GM21526 (cell line): Measurements from ENCODE around the gene HCST.
"Not testable (repeated sequence)": the region's sequence is repeated elsewhere in the genome, so short reads cannot be mapped to it uniquely, and the experiment has no call there.

Experiments
- ATAC-seq: cut with Tn5 transposase; IDR thresholded peaks from one replicate; pipeline ENCODE4 v1.9.1; 2021; ENCODE audit warnings: moderate library complexity; ENCODE audit not compliant: unreplicated experiment, low FRiP score

Gene HCST

DNA sequence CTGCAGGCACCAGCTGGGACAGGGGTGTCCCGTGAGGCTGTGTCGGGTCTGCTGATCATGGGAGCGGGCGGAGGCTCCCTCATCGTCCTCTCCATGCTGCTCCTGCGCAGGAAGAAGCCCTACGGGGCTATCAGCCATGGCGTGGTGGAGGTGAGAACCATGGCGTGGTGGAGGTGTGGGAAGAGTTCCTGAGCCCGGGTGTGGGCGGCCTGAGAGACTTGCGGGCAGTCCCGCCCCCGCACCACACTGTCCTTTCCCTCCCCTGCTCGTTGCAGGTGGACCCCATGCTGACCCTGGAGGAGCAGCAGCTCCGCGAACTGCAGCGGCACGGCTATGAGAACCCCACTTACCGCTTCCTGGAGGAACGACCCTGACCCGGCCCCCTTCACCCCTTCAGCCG, 23.3 kb upstream of the HCST start:
- ATAC-seq, result no peak

DNA sequence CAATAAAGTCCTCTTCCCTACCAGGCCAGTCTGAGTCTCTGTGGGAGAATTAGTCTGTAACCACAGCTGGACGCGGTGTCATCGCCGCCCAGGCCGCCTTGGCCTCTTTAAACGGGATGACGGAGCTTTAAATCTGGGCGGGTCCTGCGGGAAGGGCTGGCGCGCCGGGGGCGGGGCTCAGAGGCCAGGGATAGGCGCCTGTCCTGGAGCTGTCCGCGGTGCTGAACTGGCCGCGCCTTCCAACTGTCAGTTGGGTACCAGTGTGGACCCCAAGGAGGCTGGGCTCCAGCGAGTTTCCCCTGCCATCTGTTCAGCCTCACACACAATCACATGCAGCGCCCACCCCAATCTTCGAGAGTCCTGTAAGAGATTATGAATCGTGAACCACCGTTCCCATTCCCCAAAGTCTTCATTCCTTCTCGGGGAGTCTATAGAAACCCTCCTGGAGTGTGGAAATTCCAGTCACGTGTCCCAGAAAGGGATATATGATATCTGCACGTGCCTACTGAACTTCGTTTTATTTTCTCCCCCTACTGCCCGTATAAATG, 22.5 kb upstream of the HCST start:
- no peak for ATAC-seq

DNA sequence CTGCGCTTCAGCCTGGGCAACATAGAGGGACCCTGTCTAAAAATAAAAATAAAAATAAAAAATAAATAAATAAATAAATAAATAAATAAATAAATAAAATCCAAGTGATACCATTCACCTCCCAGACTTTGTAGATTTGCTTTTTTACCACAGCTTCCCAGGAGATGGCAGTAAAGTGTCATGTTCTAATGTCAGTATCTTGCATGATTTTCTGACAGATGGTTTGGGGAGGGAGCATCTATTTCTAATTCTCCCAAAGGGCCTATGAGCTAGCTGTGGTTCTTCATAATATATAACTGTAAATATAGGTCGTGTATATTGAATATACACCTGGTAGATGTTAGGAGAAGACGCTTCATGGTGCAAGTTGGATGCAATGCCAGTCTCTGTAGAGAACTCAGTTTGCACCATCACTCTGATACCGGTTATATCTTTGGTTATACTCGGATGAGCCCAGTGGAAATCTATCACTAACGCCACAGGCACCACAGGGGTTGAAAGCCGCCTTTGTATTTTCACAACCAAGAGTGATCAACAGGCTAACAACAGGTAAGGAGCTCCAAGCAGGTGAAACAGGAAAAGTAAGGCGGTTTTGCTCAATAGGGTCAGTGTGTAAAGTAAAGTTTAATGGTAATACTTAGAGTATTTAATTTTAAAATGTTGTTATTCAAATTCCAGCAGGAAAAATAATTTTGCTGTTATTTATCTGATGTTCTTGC, 20.1 kb upstream of the HCST start:
- no peak for ATAC-seq

DNA sequence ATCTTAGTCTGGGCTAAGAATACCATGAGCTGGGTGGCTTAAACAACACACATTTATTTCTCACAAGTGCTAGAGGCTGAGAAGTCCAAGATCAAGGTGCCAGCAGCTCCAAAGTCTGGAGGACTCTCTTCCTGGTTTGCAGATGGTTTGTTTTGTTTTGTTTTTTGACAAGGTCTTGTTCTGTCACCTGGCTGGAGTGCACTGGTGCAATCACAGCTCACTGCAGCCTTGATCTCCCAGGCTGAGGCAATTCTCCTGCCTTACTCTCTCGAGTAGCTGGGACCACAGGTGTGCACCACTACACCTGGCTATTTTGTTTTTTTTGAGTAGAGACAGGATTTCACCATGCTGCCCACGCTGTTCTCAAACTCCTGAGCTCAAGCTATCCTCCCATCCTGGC, 18.4 kb upstream of the HCST start:
- no peak for ATAC-seq

DNA sequence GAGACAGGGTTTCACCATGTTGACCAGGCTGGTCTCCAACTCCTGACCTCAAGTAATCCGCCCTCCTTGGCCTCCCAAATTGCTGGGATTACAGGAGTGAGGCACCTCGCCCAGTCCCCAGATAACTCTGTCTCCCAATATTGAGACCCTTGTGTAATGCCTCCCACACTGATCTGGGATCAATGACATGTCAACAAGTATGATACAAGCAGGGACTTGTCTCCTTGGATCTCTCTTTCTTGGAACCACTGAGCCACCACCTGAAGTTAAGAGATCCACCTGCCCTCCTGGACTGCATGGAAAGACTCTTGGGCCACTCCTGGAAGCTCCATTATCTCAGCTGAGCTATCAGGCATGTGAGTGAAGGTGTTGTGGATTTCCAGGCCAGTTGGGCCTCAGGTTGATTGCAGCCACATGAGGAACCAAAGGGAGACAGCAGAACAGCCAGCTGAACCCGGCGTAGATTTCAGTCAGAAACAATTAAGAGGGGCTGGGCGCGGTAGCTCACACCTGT, 17.0 kb upstream of the HCST start:
- no peak for ATAC-seq

DNA sequence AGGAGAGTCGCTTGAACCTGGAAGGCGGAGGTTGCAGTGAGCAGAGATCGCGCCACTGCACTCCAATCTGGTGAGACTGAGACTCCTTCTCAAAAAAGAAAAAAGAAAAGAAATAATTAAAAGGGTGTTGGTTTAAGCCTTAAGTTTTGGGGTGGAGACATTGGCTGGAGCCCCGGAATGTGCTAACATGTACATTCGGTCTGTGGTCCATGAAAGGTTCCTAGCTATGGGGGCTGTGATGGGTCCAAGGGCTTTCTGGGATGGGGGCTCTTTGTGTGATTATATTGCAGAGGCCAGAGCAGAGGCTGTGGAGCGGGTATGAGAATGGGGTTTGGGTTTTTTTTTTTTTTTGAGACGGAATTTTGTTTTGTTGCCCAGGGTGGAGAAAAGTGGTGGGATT, 16.4 kb upstream of the HCST start:
- ATAC-seq, result no peak

DNA sequence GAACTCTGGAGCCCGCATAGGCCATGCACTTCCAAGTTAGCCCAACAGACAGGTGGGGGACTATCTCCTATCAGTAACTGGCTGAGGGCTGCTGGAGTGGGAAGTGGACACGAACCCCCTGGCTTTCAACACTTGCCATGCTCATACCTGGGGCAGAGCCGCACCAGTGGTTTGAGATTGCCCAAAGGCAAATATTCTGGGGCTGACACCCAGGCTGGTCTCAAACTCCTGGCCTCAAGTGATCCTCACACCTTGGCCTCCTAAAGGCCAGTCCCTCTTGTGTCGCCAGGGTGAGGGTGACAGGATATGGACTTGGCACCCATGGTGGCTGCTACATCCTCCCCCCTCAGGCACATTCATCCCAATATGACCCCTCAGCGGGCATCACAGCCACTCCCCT, 15.1 kb upstream of the HCST start:
- no peak for ATAC-seq

DNA sequence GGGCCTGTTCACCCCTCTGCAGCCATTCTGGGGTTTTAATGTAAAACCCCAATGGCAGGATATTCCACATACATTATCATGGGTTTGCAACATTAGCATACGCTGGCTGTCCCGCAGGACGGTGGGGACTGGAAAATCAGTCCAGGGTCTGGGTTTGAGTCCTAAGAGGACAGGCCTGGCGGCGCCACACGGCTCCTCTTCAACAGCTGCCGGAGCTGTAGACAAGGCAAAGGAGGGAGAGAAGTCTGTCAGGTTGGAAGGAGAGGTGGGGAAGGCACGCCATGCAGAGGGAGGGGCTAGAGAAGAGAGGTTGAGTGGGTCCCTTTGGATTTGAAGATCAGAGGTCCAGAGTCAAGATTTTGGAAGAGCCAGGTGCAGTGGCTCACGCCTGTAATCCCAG, 13.9 kb upstream of the HCST start:
- no peak for ATAC-seq

DNA sequence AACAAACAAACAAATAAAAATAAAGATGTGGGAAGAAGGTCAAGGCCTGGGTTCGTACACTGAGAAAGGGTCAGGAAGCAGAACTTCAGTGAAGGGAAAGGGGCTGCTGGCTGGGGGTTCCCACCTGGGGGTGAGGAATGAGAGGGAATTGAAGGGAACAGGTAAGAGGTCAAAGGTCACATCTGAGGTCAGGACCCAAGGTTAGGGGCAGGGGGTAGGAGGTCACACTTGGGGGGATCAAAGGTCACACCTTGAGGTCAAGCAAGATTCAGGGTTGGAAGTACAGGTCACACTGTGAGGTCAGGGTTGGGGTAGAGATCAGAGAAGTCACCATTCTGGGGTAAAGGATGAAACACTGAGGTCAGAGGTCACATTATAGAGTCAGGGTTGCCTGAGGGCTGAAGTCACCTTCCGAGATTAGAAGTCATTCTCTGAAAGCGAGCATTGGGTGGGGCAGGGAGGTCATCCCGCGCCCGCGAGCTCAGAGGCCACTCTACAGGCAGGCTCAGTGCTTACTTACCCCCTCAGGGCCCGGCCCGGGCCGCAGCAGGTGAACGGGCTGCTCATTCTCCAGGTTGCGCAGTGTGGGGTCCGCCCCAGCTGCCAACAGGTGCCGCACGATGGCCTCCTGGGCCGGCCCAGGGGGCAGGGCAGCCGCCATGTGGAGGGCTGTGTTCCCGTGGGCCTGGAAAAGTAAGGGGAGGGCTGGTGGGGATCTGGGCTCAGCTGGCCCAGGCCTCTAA, 12.8 kb upstream of the HCST start:
- ATAC-seq, result no peak

DNA sequence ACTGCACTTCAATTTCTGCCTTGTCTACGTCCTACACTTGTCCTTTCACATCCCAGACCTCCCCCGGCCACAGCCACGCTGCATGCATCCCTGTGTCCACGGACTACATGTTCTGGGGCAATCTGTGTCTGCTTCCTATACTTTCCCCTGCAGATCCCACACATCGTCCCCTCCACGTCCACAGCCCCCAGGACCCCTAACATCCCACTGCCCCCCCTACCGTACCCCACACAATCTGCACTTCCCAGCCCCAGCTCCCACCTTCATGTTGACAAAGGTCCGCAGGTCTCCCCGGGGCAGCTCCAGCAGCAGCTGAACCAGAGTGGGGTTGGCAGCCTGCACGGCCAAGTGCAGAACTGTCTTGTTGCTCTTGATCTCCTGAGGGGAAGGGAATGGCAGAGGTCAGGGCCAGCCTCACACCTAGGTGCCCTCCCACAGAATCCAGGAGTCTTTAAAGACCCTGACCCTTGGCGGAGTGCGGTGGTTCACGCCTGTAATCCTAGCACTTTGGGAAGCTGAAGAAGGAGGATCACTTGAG, 12.1 kb upstream of the HCST start:
- ATAC-seq, result no peak

DNA sequence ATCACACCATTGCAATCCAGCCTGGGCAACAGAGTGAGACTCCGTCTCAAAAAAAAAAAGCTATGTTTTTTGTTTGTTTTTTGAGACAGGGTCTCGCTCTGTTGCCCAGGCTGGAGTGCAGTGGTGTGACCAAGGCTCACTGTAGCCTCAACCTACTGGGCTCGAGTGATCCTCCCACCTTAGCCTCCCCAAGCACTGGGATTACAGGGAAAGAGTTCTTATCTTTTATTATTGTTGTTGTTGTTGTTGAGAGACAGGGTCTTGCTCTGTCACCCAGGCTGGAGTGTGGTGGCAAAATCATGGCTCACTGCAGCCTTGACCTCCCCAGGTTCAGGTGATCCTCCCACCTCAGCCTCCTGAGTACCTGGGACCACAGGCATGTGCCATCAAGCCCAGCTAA, 10.5 kb upstream of the HCST start:
- not testable (repeated sequence) for ATAC-seq

DNA sequence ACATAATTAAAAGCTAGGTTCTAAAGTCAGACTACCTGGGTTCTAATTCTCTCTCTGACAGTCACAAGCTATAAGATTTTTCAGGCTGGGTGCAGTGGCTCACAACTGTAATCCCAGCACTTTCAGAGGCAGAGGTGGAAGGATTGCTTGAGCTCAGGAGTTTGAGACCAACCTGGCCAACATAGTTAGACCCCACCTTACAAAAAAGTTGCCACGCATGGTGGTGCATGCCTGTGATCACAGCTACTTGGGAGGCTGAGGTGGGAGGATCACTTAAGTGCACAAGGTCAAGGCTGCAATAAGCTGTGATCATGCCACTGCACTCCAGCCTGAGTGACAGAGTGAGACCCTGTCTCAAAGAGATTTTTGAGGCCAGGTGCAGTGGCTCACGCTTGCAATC, 8.0 kb upstream of the HCST start:
- ATAC-seq, result no peak

DNA sequence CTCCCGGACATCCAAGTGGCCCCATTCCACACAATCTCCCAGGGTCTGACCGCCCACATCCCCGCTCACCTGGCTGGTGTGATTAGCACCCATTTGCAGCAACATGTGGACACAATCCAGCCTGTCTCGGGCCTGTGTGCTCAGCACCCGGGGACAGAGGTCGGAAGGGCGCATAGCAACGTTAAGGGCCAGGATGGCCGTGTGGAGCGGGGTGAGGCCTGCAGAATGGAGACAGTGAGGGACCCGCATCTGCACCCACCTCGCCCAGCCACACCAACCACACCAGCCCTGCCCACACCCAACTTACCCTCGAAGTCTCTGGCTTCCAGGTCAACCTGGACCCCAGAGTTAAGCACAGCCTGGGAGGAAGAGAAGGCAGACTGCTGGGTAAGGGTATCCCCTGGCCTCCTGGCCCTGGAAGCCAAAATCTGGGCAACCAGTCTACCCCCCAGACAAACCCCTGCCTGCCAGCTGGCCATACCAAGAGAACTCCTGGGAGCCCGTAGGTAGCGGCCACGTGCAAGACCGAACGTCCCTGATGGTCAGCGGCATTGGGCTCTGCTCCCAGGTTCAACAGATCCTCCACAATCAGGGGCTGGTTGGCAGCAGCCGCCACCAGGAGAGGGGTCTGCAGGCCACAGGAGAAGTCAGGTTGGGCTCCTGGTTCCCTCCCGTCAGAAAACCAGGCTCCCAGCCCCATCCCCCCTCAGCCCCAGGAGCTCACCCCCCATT, 6.3 kb upstream of the HCST start:
- no peak for ATAC-seq

DNA sequence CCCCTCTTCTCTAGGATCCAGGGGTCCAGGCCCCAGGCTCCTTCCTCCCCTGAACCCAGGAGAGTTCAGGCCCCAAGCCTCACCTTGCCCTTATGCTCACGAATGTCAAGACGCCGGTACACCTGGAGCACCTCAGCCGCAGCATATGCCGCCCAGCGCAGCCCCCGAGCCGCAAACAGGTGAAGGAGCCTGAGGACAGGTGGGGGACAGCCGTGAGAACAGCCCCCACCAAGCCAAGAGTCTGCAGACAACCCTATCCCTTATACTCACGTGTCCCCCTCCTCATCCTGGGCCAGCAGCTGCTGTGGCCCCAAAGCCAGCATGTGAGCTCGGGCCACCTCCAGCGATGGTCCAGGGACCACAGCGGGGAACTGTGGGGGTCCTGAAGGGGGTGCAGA, 5.7 kb upstream of the HCST start:
- no peak for ATAC-seq

DNA sequence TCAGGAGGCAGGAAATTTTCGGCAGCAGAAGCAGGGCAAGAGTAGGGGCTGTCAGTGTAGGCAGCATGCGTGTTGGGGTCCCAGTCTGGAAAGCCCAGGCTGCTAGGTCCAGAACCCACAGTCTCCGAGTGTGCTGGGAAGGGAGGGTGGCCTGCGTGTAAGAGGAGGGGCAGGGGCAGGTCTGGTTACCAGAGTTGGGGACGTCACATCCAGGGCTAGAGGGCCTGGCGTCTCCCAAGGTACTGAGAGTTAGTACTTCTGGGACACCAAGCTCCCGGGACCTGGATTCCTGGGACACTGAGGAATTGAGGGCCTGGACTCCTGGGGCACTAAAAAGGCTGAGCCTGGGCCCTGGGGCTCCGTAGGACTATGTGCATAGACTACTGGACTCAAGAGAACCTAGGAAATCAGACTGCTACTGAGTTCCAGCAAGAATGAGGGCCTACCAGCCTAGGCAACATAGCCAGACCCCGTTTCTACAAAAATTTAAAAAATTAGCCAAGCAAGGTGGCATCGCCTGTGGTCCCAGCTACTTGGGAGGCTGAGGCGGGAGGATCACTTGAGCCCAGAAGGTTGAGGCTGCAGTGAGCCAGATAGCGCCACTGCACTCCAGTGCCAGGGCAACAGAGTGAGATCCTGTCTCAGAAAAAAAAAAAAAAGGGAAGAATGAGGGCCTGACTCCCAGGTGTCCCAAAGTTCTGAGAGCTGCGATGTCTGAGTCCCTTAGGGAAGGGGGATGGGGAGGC, 4.5 kb upstream of the HCST start:
- no peak for ATAC-seq

DNA sequence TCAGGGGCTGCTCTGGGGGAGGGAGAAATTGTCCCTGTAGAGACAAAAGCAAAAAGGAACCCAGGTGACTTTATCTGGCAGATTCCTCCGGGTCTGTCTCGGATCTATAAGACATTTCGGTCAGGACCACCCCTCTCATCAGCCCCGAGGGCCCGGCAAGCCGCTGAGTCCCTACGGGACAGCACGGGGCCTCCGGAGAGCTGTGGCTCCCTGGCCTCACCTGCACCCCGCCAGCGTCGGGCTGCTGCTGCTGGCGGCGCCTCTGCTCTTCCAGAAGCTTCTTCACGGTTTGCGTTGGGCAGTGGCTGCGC, 3.9 kb upstream of the HCST start:
- no peak for ATAC-seq

DNA sequence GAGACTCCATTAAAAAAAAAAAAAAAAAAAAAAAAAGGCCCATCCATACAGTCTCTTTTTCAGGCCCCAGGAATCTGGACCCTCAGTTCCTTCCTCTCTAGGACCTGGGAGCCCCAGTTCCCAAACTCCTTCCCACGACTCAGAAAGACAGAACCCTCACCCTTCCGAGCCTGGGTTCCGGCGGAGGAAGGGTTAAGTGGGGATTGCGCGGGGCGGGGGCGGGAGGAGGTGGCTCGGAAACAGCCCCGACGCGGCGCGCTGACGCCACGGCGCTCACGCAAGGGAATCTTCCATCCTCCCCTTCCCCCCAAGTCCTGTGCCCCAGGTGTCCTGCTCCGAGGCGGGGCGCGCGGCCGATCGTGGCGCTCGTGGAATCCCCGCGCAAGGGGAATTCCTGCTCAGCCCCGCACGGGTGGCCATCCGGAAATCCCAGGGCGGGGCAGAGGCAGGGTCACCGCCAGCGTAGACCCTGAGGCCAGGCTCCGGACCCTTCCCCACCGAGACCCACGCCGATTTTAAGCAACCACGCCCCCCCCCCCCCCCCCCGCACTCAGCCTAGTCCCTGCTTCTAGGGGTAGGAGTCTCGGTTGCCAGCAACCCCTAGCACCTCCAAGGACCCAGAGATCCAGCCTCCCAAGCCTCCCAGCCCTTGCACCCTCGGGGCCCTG, 2.6 kb upstream of the HCST start:
- peak; percentile 35 for ATAC-seq

DNA sequence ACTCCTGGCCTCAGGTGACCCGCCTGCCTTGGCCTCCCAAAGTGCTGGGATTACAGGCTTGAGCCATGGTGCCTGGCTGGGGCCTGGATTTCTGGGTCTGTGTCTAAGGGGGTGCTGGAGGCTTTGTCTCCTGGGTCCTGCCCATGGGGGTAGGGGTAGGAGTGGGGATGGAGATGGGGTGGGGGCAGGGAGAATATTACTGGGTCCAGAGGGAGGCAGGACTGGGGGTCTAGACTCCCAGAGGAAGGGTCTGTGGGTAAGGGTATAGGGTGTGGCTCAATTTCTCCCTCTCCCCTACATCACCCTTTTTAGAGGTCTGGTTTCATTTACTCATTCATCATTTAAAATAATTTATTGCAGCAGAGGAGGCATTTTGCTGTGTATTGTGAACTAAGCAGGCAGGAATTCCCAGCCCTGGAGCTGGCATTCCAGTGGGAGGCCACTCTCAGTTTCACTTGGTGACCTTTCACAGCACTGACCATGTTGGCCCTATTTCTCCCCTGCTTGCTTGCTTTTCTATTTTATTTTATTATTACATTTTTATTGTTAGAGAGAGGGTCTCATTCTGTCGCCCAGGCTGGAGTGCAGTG, 1.2 kb upstream of the HCST start:
- no peak for ATAC-seq

DNA sequence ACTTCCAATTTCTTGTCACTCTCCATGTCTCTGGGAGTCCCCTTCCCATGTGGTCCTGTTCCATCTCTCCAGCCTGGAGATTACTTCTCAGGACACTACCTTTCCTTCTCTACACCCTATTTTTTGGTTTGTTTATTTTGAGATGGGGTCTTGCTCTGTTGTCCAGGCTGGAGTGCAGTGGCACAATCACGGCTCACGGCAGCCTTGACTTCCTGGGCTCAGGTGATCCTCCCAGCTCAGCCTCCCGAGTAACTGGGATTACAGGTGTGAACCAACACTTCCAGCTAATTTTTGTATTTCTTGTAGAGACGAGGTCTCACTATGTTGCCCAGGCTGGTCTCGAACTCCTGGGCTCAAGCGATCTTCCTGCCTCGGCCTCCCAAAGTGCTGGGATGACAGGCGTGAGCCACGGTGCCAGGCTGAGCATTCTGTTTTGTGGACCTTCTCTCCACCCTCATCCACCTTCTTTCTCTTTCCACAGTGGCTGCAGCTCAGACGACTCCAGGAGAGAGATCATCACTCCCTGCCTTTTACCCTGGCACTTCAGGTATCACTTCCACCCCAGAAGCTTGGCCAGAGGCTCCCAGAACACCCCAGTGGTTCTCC, 644 bp downstream of the HCST start:
- no peak for ATAC-seq
